ENCODE measurements around the gene EBLN2. TPM values are rescaled to one million over a fixed set of nuclear protein-coding genes. Genes with fewer than 3 reads are reported as not detected.
A peak's percentile ranks its signal among the peaks of the same experiment; 100 is the strongest.

EBLN2 gene
- total RNA-seq, 1 donor from 2014 or later = 6.4 TPM

DNA sequence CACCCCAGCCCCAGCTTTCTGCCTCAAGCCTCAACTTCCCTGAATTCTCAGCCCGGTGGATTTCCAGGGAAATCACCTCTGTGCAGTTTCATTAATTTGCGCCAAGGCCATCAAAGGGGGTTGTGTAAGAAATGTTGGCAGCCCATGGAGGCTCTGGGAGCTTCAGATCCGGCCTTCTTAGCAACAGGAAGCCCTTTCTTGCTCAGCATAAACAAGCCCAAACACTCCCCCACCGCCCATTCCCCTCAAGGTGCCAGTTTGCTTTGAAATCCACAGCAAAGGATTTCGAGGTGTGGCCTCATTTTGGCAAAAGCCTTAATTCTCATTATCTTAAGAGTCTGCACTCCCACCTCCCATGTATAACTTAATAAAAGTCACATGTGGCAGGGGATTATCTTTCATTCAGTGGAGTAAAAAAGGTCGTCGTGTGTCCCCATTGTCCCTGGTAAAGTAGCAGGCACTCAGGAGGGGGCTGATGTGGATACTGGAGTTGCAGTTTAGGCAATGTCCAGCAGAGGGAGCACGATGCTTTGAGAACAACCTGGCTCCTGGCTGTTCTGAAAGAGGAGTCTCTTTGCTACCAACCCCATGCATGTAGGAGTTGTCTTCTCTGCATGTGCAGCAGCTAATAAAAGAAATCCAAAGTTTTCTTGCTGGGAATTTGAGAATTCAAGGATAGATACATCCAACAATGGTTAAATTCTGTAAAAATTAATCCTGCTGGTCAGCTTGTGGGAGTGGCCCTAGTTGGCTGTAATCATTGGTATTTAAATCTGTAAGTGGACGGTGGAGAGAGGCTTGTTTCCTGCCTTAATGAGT, 39.5 kb downstream of the EBLN2 start:
- intact Hi-C loops (cut with DNase I) = loop anchor here (5.0 to 10.0 kb wide), 2 partner anchors 334 to 401 kb away; no protein-coding TSS in a partner anchor

GRCh38 chr3:73101881-73102280, 40.4 kb downstream of the EBLN2 start:
- H3K27ac ChIP-seq = no peak overlapping the region
- TF ChIP-seq POLR2A (IDR thresholded peaks at IDR 0.05) = no peak
- no peak for TF ChIP-seq POLR2AphosphoS5 (IDR thresholded peaks at IDR 0.05; ENCODE audit: insufficient read depth in 1 of 2, low read depth in 1 of 2)
- TF ChIP-seq, protein P1, sequence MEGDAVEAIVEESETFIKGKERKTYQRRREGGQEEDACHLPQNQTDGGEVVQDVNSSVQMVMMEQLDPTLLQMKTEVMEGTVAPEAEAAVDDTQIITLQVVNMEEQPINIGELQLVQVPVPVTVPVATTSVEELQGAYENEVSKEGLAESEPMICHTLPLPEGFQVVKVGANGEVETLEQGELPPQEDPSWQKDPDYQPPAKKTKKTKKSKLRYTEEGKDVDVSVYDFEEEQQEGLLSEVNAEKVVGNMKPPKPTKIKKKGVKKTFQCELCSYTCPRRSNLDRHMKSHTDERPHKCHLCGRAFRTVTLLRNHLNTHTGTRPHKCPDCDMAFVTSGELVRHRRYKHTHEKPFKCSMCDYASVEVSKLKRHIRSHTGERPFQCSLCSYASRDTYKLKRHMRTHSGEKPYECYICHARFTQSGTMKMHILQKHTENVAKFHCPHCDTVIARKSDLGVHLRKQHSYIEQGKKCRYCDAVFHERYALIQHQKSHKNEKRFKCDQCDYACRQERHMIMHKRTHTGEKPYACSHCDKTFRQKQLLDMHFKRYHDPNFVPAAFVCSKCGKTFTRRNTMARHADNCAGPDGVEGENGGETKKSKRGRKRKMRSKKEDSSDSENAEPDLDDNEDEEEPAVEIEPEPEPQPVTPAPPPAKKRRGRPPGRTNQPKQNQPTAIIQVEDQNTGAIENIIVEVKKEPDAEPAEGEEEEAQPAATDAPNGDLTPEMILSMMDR (IDR thresholded peaks at IDR 0.05) = no peak
- H3K36me3 ChIP-seq = no peaks in the 10 kb centered on the region
- H3K4me3 ChIP-seq = no peak overlapping the region
- H3K27me3 ChIP-seq = no peaks in the 10 kb centered on the region
- H3K4me1 ChIP-seq = peaks cover 5% of the 10 kb centered on the region
- DNase-seq (ENCODE audit: extremely low spot score in 2 of 2) = no peak
- H3K9me3 ChIP-seq = no peaks in the 10 kb centered on the region
- intact Hi-C loops (cut with DNase I) = loop anchor here (5.0 to 10.0 kb wide), 2 partner anchors 333 to 400 kb away; no protein-coding TSS in a partner anchor

More for the DNA sequence above, 39.5 kb downstream of the EBLN2 start:
- Histone ChIP-seq H3K27me3 (no peaks in the 10 kb centered on the region), H3K27ac (peak overlapping the region; percentile 24), H3K4me3 (no peak overlapping the region), H3K36me3 (no peaks in the 10 kb centered on the region), H3K4me1 (peaks cover 5% of the 10 kb centered on the region), H3K9me3 (no peaks in the 10 kb centered on the region)
- no peak for TF ChIP-seq POLR2AphosphoS5 (IDR thresholded peaks at IDR 0.05; ENCODE audit: insufficient read depth in 1 of 2, low read depth in 1 of 2)
- TF ChIP-seq, protein P1 (IDR thresholded peaks at IDR 0.05) = peak; percentile 89 to 92 (median 92)
- DNase-seq (ENCODE audit: extremely low spot score in 2 of 2) = no peak

GRCh38 chr3:73107215-73107614, 45.8 kb downstream of the EBLN2 start:
- Histone ChIP-seq H3K9me3 (no peaks in the 10 kb centered on the region), H3K27ac (no peak overlapping the region), H3K36me3 (no peaks in the 10 kb centered on the region), H3K4me1 (no peaks in the 10 kb centered on the region), H3K4me3 (no peak overlapping the region), H3K27me3 (no peaks in the 10 kb centered on the region)
- intact Hi-C loops (cut with DNase I) = loop anchor here (10.0 kb wide), 1 partner anchor 328 kb away; no protein-coding TSS in a partner anchor
- TF ChIP-seq, protein P1 (IDR thresholded peaks at IDR 0.05) = no peak
- no peak for TF ChIP-seq POLR2AphosphoS5 (IDR thresholded peaks at IDR 0.05; ENCODE audit: insufficient read depth in 1 of 2, low read depth in 1 of 2)
- TF ChIP-seq POLR2A (IDR thresholded peaks at IDR 0.05) = no peak
- DNase-seq (ENCODE audit: extremely low spot score in 2 of 2) = no peak

DNA sequence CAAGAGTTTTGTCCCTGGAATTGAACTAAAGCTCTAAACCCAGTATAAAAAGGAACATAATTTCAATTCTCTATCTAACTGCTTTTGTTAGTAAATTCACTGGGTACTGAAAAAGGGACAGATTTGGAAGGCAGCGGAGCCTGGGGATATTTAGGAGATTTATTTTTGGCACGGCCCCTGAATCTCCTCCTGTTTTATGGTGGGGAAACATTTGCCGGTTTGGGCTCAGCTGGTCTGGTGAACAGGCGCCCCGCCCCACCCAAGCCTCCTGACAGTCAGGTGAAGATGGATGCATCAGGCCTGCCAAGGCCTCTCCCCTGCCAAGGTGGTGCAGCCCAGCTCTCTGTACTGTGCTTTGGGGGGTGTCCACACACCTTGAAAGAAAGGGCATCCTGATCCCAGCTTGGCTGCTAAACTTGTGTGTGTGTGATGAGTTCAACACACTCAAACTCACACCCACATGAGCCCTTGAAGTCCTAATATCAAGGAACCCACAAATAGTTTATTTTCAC, 46.3 kb downstream of the EBLN2 start:
- TF ChIP-seq POLR2AphosphoS5 (IDR thresholded peaks at IDR 0.05; ENCODE audit: insufficient read depth in 1 of 2, low read depth in 1 of 2) = no peak
- no peak for TF ChIP-seq POLR2A (IDR thresholded peaks at IDR 0.05)
- TF ChIP-seq, protein P1 (IDR thresholded peaks at IDR 0.05) = no peak
- H3K27ac ChIP-seq = no peak overlapping the region
- DNase-seq (ENCODE audit: extremely low spot score in 2 of 2) = no peak
- H3K9me3 ChIP-seq = no peaks in the 10 kb centered on the region
- no peaks in the 10 kb centered on the region for H3K4me1 ChIP-seq
- no peaks in the 10 kb centered on the region for H3K27me3 ChIP-seq
- H3K36me3 ChIP-seq = no peaks in the 10 kb centered on the region
- H3K4me3 ChIP-seq = no peak overlapping the region
- intact Hi-C loops (cut with DNase I) = loop anchor here (10.0 kb wide), 1 partner anchor 327 kb away; no protein-coding TSS in a partner anchor
